SU-DHL-6 (cell line): ENCODE results near the gene RNF144A.

ENCODE experiments used
- EZH2phosphoT487 ChIP-seq: fragments of 200-600 bp; sonication (generic), shearing (Covaris generic); conservative IDR thresholded peaks from 2 replicates; pipeline ENCODE4 v1.6.1; 2018; ENCODE audit warnings: mild to moderate bottlenecking, antibody characterized with exemption, low read length, moderate library complexity, mixed read lengths
- TF ChIP-seq, protein P1 (sequence below): fragments of 200-600 bp; sonication (generic); IDR thresholded peaks from one replicate; pipeline ENCODE4 v1.5.1; 2017; ENCODE audit warnings: antibody characterized with exemption, mild to moderate bottlenecking, low read length, moderate library complexity; ENCODE audit not compliant: insufficient read depth, poor library complexity, severe bottlenecking

DNA sequence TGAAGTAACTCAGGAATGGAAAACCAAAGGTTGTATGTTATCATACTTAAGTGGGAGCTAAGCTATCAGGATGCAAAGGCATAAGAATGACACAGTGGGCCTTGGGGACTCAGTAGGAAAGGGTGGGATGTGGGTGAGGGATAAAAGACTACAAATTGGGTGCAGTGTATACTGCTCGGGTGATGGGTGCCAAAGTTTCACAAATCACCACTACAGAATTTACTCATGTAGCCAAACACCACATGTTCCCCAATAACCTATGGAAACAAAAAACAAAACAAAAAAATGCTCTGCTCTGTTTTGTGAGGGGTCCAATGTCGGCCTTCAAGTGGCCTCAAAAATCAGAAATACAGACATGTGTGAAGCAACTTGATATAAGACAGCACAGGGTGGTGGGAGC is 8.9 kb upstream of the RNF144A start:
- TF ChIP-seq, protein P1, sequence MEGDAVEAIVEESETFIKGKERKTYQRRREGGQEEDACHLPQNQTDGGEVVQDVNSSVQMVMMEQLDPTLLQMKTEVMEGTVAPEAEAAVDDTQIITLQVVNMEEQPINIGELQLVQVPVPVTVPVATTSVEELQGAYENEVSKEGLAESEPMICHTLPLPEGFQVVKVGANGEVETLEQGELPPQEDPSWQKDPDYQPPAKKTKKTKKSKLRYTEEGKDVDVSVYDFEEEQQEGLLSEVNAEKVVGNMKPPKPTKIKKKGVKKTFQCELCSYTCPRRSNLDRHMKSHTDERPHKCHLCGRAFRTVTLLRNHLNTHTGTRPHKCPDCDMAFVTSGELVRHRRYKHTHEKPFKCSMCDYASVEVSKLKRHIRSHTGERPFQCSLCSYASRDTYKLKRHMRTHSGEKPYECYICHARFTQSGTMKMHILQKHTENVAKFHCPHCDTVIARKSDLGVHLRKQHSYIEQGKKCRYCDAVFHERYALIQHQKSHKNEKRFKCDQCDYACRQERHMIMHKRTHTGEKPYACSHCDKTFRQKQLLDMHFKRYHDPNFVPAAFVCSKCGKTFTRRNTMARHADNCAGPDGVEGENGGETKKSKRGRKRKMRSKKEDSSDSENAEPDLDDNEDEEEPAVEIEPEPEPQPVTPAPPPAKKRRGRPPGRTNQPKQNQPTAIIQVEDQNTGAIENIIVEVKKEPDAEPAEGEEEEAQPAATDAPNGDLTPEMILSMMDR = no peak
- TF ChIP-seq EZH2phosphoT487 = no peak
